22Rv1 (cell line): Measurements from ENCODE around the gene PTPRM.

ENCODE experiments used
- CTCF ChIP-seq: fragments of 450-650 bp; IDR thresholded peaks from 2 replicates; pipeline ENCODE4 v1.5.1; 2017; ENCODE audit warnings: mild to moderate bottlenecking
- ZFX ChIP-seq: fragments of 450-650 bp; IDR thresholded peaks from 2 replicates; pipeline ENCODE4 v1.6.1; 2017; ENCODE audit warnings: antibody characterized with exemption, borderline replicate concordance

GRCh38 chr18:7658701-7659100 is 91.6 kb downstream of the PTPRM start:
- no peak for TF ChIP-seq CTCF
- no peak for TF ChIP-seq ZFX
